Panc1 (cell line): ENCODE measurements around the gene SLC9A2. TPM values are rescaled to one million over a fixed set of nuclear protein-coding genes. Genes with fewer than 3 reads are reported as not detected.

Experiments used
- ATAC-seq: fragments of 200-7000 bp; cut with Tn5 transposase; 2 replicates; pipeline ENCODE4 v1.9.1; 2020; ENCODE audit warnings: mild to moderate bottlenecking, moderate library complexity
- BruUV-seq: library from RNA; stranded (reverse); fragments of 400-500 nt; replicated peaks from 2 replicates; lab custom pipeline; 2021; lab: Mats Ljungman, UMichigan
- CTCF ChIA-PET: fragments of 300-600 bp; sonication (Branson Sonifier 250); formaldehyde crosslinking; loops from one replicate; lab custom pipeline; 2022; ENCODE audit warnings: antibody characterized with exemption; lab: Charles Lee
- POLR2A ChIA-PET: fragments of 300-600 bp; sonication (Branson Sonifier 250); formaldehyde crosslinking; loops from one replicate; lab custom pipeline; 2022; ENCODE audit warnings: antibody characterized with exemption; lab: Charles Lee
- DNase-seq: peaks from one replicate; pipeline ENCODE4 v3.0.0-alpha.2; 2010; ENCODE audit warnings: low read depth, low spot score
- H3K27ac ChIP-seq: 2 replicates; pipeline ENCODE4 v1.5.1; 2011; ENCODE audit warnings: mild to moderate bottlenecking, low read length, inconsistent platforms
- H3K27me3 ChIP-seq: fragments of 200-500 bp; sonication (Bioruptor generic); 2 replicates; pipeline ENCODE4 v1.6.0; 2014; ENCODE audit warnings: low read length, inconsistent platforms; ENCODE audit not compliant: control insufficient read depth, insufficient read depth
- H3K36me3 ChIP-seq: fragments of 200-500 bp; sonication (Bioruptor generic); 2 replicates; pipeline ENCODE4 v1.5.1; 2014; ENCODE audit warnings: inconsistent platforms, mild to moderate bottlenecking, low read length, moderate library complexity; ENCODE audit not compliant: control insufficient read depth, insufficient read depth
- H3K4me1 ChIP-seq: 2 replicates; pipeline ENCODE4 v1.5.1; 2011; ENCODE audit warnings: inconsistent platforms, mild to moderate bottlenecking, low read length, moderate library complexity; ENCODE audit not compliant: control insufficient read depth, insufficient read depth
- H3K4me3 ChIP-seq, 2 experiments: 2 replicates each; pipeline ENCODE4 v1.5.1; 2011 to 2012; ENCODE audit warnings: low read depth in 2 of 2, low read length in 2 of 2, mild to moderate bottlenecking in 2 of 2, inconsistent platforms in 1 of 2, moderate library complexity in 1 of 2
- H3K9me3 ChIP-seq: fragments of 200-500 bp; sonication (Bioruptor generic); 2 replicates; pipeline ENCODE4 v1.5.1; 2014; ENCODE audit warnings: low read depth, mild to moderate bottlenecking, inconsistent platforms, low read length, moderate library complexity; ENCODE audit not compliant: control insufficient read depth, insufficient read depth
- POLR2AphosphoS5 ChIP-seq: IDR thresholded peaks from 2 replicates; pipeline ENCODE4 v1.6.1; 2012; ENCODE audit warnings: mild to moderate bottlenecking, low read depth, low read length, moderate library complexity
- SIN3A ChIP-seq: IDR thresholded peaks from 2 replicates; pipeline ENCODE4 v1.6.1; 2012; ENCODE audit warnings: low read depth, mild to moderate bottlenecking, low read length, moderate library complexity, borderline replicate concordance; ENCODE audit not compliant: insufficient read depth
- TCF7L2 ChIP-seq: IDR thresholded peaks from 2 replicates; pipeline ENCODE4 v1.6.1; 2011; ENCODE audit warnings: mild to moderate bottlenecking, low read depth, low read length, inconsistent platforms
- in situ Hi-C: cut with HindIII; loops from 2 replicates; pipeline ENCODE4 v1.10.0; 2016; ENCODE audit warnings: low sequenced_read_pairs, low pct_unique_long_range_greater_than_20kb
- intact Hi-C: fragments of 100-400 bp; cut with micrococcal nuclease; formaldehyde crosslinking; loops from one replicate; pipeline ENCODE4 v1.10.0; 2022; ENCODE audit not compliant: unreplicated experiment
- total RNA-seq: library from RNA; stranded (reverse); gene quantifications from one replicate; pipeline ENCODE4 v1.2.1, GENCODE V29; 2021; ENCODE audit not compliant: unreplicated experiment
- TF ChIP-seq, protein P1 (sequence below), 2 experiments: IDR thresholded peaks; 2 replicates each; pipeline ENCODE4 v1.6.1; 2011 to 2012; ENCODE audit warnings: low read depth in 2 of 2, control low read depth in 1 of 2, low read length in 1 of 2, mild to moderate bottlenecking in 1 of 2, moderate library complexity in 1 of 2; ENCODE audit not compliant: insufficient read depth in 1 of 2
- TF ChIP-seq, protein P2 (sequence below): fragments of 450-650 bp; IDR thresholded peaks from 2 replicates; pipeline ENCODE4 v1.5.1; 2017; ENCODE audit warnings: mild to moderate bottlenecking

Gene SLC9A2
- total RNA-seq, 1 experiment from 2014 or later: 4.1 TPM

DNA sequence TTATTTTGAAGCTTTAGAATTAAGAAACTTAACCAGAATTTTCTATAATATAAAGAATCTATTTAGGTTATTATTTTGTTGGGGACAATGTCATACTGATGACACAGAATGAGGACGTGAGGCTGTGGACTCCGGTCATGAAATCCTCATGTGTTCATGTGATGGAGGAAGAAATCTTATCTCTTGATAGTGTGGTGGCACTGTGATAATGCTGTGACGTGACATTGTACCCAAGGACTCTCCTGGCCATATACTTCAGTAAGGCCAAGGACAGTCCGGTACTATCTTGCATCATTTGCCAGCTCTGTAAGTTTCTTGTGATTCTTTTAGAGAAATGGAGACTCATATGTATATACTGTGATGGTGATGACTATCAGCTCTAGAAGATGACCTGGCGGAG lies 59.1 kb downstream of the SLC9A2 start:
- no TSS peak for BruUV-seq
- in situ Hi-C loops: no loop called here
- ChIA-PET POLR2A (no interaction called here), CTCF (no interaction called here)
- Histone ChIP-seq H3K4me1 (no peaks in the 10 kb centered on the region), H3K9me3 (no peaks in the 10 kb centered on the region), H3K27me3 (no peaks in the 10 kb centered on the region), H3K36me3 (no peaks in the 10 kb centered on the region), H3K27ac (no peak overlapping the region), H3K4me3 (no peak overlapping the region)
- no peak for ATAC-seq
- intact Hi-C loops: no loop called here
- DNase-seq: no peak
- TF ChIP-seq TCF7L2 (no peak), SIN3A (no peak), POLR2AphosphoS5 (no peak)
- TF ChIP-seq, protein P1, sequence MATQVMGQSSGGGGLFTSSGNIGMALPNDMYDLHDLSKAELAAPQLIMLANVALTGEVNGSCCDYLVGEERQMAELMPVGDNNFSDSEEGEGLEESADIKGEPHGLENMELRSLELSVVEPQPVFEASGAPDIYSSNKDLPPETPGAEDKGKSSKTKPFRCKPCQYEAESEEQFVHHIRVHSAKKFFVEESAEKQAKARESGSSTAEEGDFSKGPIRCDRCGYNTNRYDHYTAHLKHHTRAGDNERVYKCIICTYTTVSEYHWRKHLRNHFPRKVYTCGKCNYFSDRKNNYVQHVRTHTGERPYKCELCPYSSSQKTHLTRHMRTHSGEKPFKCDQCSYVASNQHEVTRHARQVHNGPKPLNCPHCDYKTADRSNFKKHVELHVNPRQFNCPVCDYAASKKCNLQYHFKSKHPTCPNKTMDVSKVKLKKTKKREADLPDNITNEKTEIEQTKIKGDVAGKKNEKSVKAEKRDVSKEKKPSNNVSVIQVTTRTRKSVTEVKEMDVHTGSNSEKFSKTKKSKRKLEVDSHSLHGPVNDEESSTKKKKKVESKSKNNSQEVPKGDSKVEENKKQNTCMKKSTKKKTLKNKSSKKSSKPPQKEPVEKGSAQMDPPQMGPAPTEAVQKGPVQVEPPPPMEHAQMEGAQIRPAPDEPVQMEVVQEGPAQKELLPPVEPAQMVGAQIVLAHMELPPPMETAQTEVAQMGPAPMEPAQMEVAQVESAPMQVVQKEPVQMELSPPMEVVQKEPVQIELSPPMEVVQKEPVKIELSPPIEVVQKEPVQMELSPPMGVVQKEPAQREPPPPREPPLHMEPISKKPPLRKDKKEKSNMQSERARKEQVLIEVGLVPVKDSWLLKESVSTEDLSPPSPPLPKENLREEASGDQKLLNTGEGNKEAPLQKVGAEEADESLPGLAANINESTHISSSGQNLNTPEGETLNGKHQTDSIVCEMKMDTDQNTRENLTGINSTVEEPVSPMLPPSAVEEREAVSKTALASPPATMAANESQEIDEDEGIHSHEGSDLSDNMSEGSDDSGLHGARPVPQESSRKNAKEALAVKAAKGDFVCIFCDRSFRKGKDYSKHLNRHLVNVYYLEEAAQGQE (IDR thresholded peaks at IDR 0.05; ENCODE audit: insufficient read depth in 1 of 2, low read depth in 2 of 2, low read length in 1 of 2): no peak
- TF ChIP-seq, protein P2, sequence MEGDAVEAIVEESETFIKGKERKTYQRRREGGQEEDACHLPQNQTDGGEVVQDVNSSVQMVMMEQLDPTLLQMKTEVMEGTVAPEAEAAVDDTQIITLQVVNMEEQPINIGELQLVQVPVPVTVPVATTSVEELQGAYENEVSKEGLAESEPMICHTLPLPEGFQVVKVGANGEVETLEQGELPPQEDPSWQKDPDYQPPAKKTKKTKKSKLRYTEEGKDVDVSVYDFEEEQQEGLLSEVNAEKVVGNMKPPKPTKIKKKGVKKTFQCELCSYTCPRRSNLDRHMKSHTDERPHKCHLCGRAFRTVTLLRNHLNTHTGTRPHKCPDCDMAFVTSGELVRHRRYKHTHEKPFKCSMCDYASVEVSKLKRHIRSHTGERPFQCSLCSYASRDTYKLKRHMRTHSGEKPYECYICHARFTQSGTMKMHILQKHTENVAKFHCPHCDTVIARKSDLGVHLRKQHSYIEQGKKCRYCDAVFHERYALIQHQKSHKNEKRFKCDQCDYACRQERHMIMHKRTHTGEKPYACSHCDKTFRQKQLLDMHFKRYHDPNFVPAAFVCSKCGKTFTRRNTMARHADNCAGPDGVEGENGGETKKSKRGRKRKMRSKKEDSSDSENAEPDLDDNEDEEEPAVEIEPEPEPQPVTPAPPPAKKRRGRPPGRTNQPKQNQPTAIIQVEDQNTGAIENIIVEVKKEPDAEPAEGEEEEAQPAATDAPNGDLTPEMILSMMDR: no peak

DNA sequence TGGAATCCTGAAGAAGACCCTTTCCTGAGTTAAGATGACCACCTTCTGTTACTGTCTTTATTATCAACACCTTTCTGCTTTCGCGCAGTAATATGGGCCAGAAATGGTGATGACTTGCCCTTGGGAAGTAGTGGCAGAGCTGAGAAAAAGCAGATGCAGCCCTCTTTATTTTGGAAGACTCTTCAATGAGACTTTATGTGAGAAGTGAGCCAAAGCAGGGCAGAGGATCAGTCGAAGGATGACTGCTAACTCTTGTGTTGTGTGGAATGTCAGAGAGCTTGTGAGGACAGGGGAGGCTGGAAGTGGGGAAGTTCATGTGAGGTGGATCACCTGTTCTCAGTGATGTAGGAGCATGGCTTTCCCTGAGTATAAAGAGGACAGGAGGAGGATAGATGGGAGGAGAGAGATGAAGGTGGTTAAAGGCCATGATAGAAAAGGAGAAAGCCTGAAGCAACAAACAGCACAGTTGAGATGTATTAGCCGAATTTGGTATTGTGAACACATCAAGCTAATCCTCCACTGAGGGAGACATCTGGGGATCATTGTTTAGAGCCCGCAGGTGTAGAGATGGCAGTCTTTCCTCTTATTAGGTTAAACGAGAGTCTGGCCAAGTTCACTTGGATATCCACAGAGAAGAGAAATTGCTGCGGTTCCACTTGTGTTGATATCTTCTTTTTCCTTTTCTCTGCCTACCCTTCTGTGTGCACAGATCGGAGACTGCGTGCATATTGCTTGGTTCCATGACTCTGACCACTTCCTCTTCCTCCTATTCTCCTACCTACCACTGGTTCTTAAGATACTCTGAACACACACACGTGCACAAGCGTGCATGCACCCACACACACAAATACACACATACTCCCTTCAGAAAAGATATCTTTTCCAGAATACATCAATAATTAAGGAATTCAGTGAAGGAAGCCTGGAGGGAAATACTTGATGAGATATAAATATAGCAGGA lies 67.4 kb downstream of the SLC9A2 start:
- no peak overlapping the region for H3K27ac ChIP-seq
- H3K9me3 ChIP-seq: no peaks in the 10 kb centered on the region
- POLR2A ChIA-PET: no interaction called here
- no TSS peak for BruUV-seq
- CTCF ChIA-PET: no interaction called here
- no peak for DNase-seq
- in situ Hi-C loops (no loop called here), intact Hi-C loops (no loop called here)
- no peaks in the 10 kb centered on the region for H3K36me3 ChIP-seq
- H3K27me3 ChIP-seq: no peaks in the 10 kb centered on the region
- TF ChIP-seq TCF7L2 (no peak), SIN3A (no peak), POLR2AphosphoS5 (no peak)
- TF ChIP-seq, protein P1 (IDR thresholded peaks at IDR 0.05; ENCODE audit: insufficient read depth in 1 of 2, low read depth in 2 of 2, low read length in 1 of 2): no peak
- TF ChIP-seq, protein P2: no peak
- no peak for ATAC-seq
- no peak overlapping the region for H3K4me3 ChIP-seq
- H3K4me1 ChIP-seq: no peaks in the 10 kb centered on the region
